ENCODE data around the gene TMEM247. TPM values are rescaled to one million over a fixed set of nuclear protein-coding genes. Genes with fewer than 3 reads are reported as not detected.

The TMEM247 gene
- total and polyA plus RNA-seq, 2 of the 8 experiments (the other 6 are each of a cell fraction or from before 2014, with no cell fraction given) = not detected

- no peak overlapping the region for H2BK20ac ChIP-seq (ENCODE audit: low read length)
- no peak overlapping the region for H3K9ac ChIP-seq (replicated peaks in 1 of 4; ENCODE audit: extremely low read depth in 1 of 4, low read depth in 3 of 4, low read length in 3 of 4)
- no peaks in the 10 kb centered on the region for H3K79me2 ChIP-seq (ENCODE audit: control insufficient read depth in 1 of 2, insufficient read depth in 2 of 2, low read length in 2 of 2)
- no peaks in the 10 kb centered on the region for H4K20me1 ChIP-seq (replicated peaks in 1 of 2; ENCODE audit: control insufficient read depth in 1 of 2, insufficient read depth in 2 of 2, low read length in 2 of 2)
- no peak overlapping the region for H4K5ac ChIP-seq (ENCODE audit: insufficient read length, low read depth, low read length)
- H2BK15ac ChIP-seq (ENCODE audit: low read length) = no peak overlapping the region
- FAIRE-seq (no peak), DNase-seq (ENCODE audit: low read depth in 1 of 2, low spot score in 2 of 2) (no peak)
- H3K18ac ChIP-seq (ENCODE audit: extremely low read depth, low read length) = no peak overlapping the region
- no peak overlapping the region for H4K91ac ChIP-seq (replicated peaks; ENCODE audit: insufficient read length, low read length)
- H3K36me3 ChIP-seq (ENCODE audit: control insufficient read depth in 2 of 4, insufficient read depth in 4 of 4, low read length in 3 of 4) = no peaks in the 10 kb centered on the region
- peaks cover 4% of the 10 kb centered on the region for H3K23me2 ChIP-seq (ENCODE audit: low read depth, low read length)
- ChIA-PET POLR2A (ENCODE audit: partially characterized antibody) (no interaction called here), CTCF (ENCODE audit: partially characterized antibody) (interaction anchor here (0.8 to 1.5 kb wide), 4 partner anchors 10 to 60 kb away, joined by 3 to 4 read pairs (median 3); no protein-coding TSS in a partner anchor)
- no peak overlapping the region for H2AFZ ChIP-seq (ENCODE audit: low read length)
- no peak overlapping the region for H2BK120ac ChIP-seq (replicated peaks; ENCODE audit: low read depth, low read length)
- H3K4me2 ChIP-seq (ENCODE audit: insufficient read depth in 1 of 2, low read depth in 2 of 2, low read length in 2 of 2) = no peak overlapping the region
- 95% methylated on average over 4 of the region's 4 CpGs; no CpG with 5 or more reads in 1 of the 2 experiments for WGBS, 2 experiments (ENCODE audit: extremely low coverage in 1 of 2, insufficient coverage in 1 of 2, insufficient read length in 1 of 2, insufficient replicate concordance in 2 of 2, low coverage in 1 of 2, low lambda C conversion rate in 2 of 2, missing lambda C conversion rate in 1 of 2)
- H2BK5ac ChIP-seq (ENCODE audit: low read depth, low read length) = no peak overlapping the region
- no peak overlapping the region for H4K8ac ChIP-seq (ENCODE audit: extremely low read depth, insufficient read depth, low read length)
- H3K4me1 ChIP-seq (replicated peaks in 1 of 4; ENCODE audit: control insufficient read depth in 3 of 4, insufficient read depth in 4 of 4, low read length in 3 of 4) = peaks cover 0 to 12% (median 6%) of the 10 kb centered on the region in 4 experiments; a peak in 4 of 7 replicates
- H3K56ac ChIP-seq (replicated peaks; ENCODE audit: insufficient read length, low read depth, low read length) = no peak overlapping the region
- H2AK5ac ChIP-seq (ENCODE audit: low read depth, low read length) = no peak overlapping the region
- no peak overlapping the region for H3K4me3 ChIP-seq (ENCODE audit: extremely low read depth in 1 of 4, insufficient read depth in 2 of 4, low read depth in 3 of 4, low read length in 4 of 4)
- no peaks in the 10 kb centered on the region for H3K79me1 ChIP-seq (ENCODE audit: low read depth, low read length)
- H3K27ac ChIP-seq (ENCODE audit: low read depth, low read length) = no peak overlapping the region
- peaks cover 0 to 14% (median 3%) of the 10 kb centered on the region in 4 experiments; a peak in 5 of 7 replicates for H3K27me3 ChIP-seq (replicated peaks in 1 of 4; ENCODE audit: control insufficient read depth in 3 of 4, extremely low read depth in 1 of 4, insufficient read depth in 3 of 4, low read length in 3 of 4)
- no peak overlapping the region for H3K23ac ChIP-seq (ENCODE audit: insufficient read length)
- no peak overlapping the region for H3K4ac ChIP-seq (replicated peaks; ENCODE audit: insufficient read length, low read depth, low read length)
- H2BK12ac ChIP-seq (ENCODE audit: low read depth, low read length) = no peak overlapping the region
- H3K14ac ChIP-seq (ENCODE audit: insufficient read length) = no peak overlapping the region
- H3K9me3 ChIP-seq (ENCODE audit: insufficient read depth in 2 of 2, low read depth in 1 of 2, low read length in 1 of 2) = no peaks in the 10 kb centered on the region
- TF ChIP-seq JUND (IDR thresholded peaks at IDR 0.05; ENCODE audit: low read length) (no peak), CTBP2 (IDR thresholded peaks at IDR 0.05; ENCODE audit: borderline replicate concordance, insufficient read depth, insufficient read length, low read length) (no peak), SIN3A (conservative IDR thresholded peaks at IDR 0.05 in 1 of 2, IDR thresholded peaks at IDR 0.05 in 1 of 2; ENCODE audit: low read depth in 1 of 2, low read length in 2 of 2) (no peak), SUZ12 (IDR thresholded peaks at IDR 0.05; ENCODE audit: low read length) (no peak), CHD1 (IDR thresholded peaks at IDR 0.05; ENCODE audit: low read depth, low read length) (no peak), EGR1 (IDR thresholded peaks at IDR 0.05; ENCODE audit: borderline replicate concordance, low read depth, low read length) (no peak), KDM4A (IDR thresholded peaks at IDR 0.05; ENCODE audit: low read depth, low read length, severe bottlenecking) (no peak)
- TF ChIP-seq, protein P1, sequence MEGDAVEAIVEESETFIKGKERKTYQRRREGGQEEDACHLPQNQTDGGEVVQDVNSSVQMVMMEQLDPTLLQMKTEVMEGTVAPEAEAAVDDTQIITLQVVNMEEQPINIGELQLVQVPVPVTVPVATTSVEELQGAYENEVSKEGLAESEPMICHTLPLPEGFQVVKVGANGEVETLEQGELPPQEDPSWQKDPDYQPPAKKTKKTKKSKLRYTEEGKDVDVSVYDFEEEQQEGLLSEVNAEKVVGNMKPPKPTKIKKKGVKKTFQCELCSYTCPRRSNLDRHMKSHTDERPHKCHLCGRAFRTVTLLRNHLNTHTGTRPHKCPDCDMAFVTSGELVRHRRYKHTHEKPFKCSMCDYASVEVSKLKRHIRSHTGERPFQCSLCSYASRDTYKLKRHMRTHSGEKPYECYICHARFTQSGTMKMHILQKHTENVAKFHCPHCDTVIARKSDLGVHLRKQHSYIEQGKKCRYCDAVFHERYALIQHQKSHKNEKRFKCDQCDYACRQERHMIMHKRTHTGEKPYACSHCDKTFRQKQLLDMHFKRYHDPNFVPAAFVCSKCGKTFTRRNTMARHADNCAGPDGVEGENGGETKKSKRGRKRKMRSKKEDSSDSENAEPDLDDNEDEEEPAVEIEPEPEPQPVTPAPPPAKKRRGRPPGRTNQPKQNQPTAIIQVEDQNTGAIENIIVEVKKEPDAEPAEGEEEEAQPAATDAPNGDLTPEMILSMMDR (IDR thresholded peaks at IDR 0.05; ENCODE audit: control extremely low read depth in 1 of 3, insufficient read depth in 1 of 3, low read depth in 1 of 3, low read length in 3 of 3) = no peak
- TF ChIP-seq, protein P2, sequence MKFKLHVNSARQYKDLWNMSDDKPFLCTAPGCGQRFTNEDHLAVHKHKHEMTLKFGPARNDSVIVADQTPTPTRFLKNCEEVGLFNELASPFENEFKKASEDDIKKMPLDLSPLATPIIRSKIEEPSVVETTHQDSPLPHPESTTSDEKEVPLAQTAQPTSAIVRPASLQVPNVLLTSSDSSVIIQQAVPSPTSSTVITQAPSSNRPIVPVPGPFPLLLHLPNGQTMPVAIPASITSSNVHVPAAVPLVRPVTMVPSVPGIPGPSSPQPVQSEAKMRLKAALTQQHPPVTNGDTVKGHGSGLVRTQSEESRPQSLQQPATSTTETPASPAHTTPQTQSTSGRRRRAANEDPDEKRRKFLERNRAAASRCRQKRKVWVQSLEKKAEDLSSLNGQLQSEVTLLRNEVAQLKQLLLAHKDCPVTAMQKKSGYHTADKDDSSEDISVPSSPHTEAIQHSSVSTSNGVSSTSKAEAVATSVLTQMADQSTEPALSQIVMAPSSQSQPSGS (IDR thresholded peaks at IDR 0.05; ENCODE audit: low read length) = no peak
Measured at GRCh38 chr2:46494596-46494995, 15.2 kb downstream of the TMEM247 start.

Measured in H1 (cell line).